IMR-90 (cell line): ENCODE measurements around the gene PDCD11. TPM values are rescaled to one million over a fixed set of nuclear protein-coding genes. Genes with fewer than 3 reads are reported as not detected.

Source experiments
- ATAC-seq: fragments of 200-7000 bp; cut with Tn5 transposase; 2 replicates; pipeline ENCODE4 v1.9.1; 2020; ENCODE audit warnings: low read depth, mild to moderate bottlenecking, moderate library complexity
- BruUV-seq: library from RNA; stranded (reverse); fragments of 400-500 nt; replicated peaks from 2 replicates; lab custom pipeline; 2021; lab: Mats Ljungman, UMichigan
- CTCF ChIA-PET: fragments of 300-600 bp; formaldehyde crosslinking; extraction: SDS; loops from one replicate; lab custom pipeline; 2021; ENCODE audit warnings: antibody characterized with exemption; lab: Yijun Ruan, JAX
- POLR2A ChIA-PET: fragments of 300-600 bp; sonication (Branson Sonifier 250); formaldehyde crosslinking; loops from one replicate; lab custom pipeline; 2022; ENCODE audit warnings: antibody characterized with exemption; ENCODE audit not compliant: unreplicated experiment; lab: Charles Lee
- DNase-seq: peaks from one replicate; pipeline ENCODE4 v3.0.0; 2013
- H2AFZ ChIP-seq: replicated peaks from 2 replicates; pipeline ENCODE3; 2013; ENCODE audit warnings: low read length, mild to moderate bottlenecking; ENCODE audit not compliant: poor library complexity
- H2AK5ac ChIP-seq: 2 replicates; pipeline ENCODE4 v1.6.1; 2013; ENCODE audit warnings: low read depth, low read length, inconsistent platforms
- H2AK9ac ChIP-seq: replicated peaks from 2 replicates; pipeline ENCODE3; 2013; ENCODE audit warnings: mild to moderate bottlenecking, low read depth, low read length, moderate library complexity; ENCODE audit not compliant: poor library complexity
- H2BK120ac ChIP-seq: 2 replicates; pipeline ENCODE4 v1.6.1; 2013; ENCODE audit warnings: low read depth, low read length, inconsistent platforms
- H2BK15ac ChIP-seq: 3 replicates; pipeline ENCODE4 v1.6.1; 2013; ENCODE audit warnings: low read depth, low read length, inconsistent platforms
- H2BK20ac ChIP-seq: 2 replicates; pipeline ENCODE4 v1.6.1; 2013; ENCODE audit warnings: low read depth, mild to moderate bottlenecking, inconsistent platforms, low read length, moderate library complexity
- H2BK5ac ChIP-seq: 2 replicates; pipeline ENCODE4 v1.6.1; 2013; ENCODE audit warnings: mild to moderate bottlenecking, low read depth, low read length, inconsistent platforms; ENCODE audit not compliant: poor library complexity, severe bottlenecking
- H3K14ac ChIP-seq: replicated peaks from 2 replicates; pipeline ENCODE4 v1.6.1; 2013; ENCODE audit warnings: low read depth, low read length, inconsistent platforms
- H3K18ac ChIP-seq: 2 replicates; pipeline ENCODE4 v1.6.1; 2013; ENCODE audit warnings: low read depth, low read length, control low read depth
- H3K23ac ChIP-seq: 2 replicates; pipeline ENCODE4 v1.6.1; 2013; ENCODE audit warnings: low read depth, low read length, inconsistent platforms
- H3K27ac ChIP-seq: 2 replicates; pipeline ENCODE4 v1.5.1; 2013; ENCODE audit warnings: mild to moderate bottlenecking, control low read depth, low read length; ENCODE audit not compliant: insufficient read depth
- H3K27me3 ChIP-seq: 2 replicates; pipeline ENCODE4 v1.6.1; 2013; ENCODE audit warnings: low read length; ENCODE audit not compliant: control insufficient read depth, insufficient read depth
- H3K36me3 ChIP-seq: 2 replicates; pipeline ENCODE4 v1.6.1; 2013; ENCODE audit warnings: low read length, mixed read lengths; ENCODE audit not compliant: control insufficient read depth, insufficient read depth
- H3K4ac ChIP-seq: 2 replicates; pipeline ENCODE4 v1.6.1; 2013; ENCODE audit warnings: low read depth, low read length, inconsistent platforms
- H3K4me1 ChIP-seq: 2 replicates; pipeline ENCODE4 v1.6.1; 2013; ENCODE audit warnings: low read length, mixed read lengths; ENCODE audit not compliant: control insufficient read depth, insufficient read depth
- H3K4me2 ChIP-seq: 2 replicates; pipeline ENCODE4 v1.6.1; 2013; ENCODE audit warnings: low read depth, mild to moderate bottlenecking, control low read depth, low read length, moderate library complexity
- H3K4me3 ChIP-seq: 2 replicates; pipeline ENCODE4 v1.5.1; 2013; ENCODE audit warnings: low read depth, mild to moderate bottlenecking, control low read depth, low read length, moderate library complexity; ENCODE audit not compliant: insufficient read depth
- H3K56ac ChIP-seq: 2 replicates; pipeline ENCODE4 v1.6.1; 2013; ENCODE audit warnings: low read length, inconsistent platforms; ENCODE audit not compliant: insufficient read depth; ENCODE audit errors: extremely low read depth
- H3K79me1 ChIP-seq, 2 experiments: 2 replicates each; pipeline ENCODE4 v1.6.1; 2013; ENCODE audit warnings: low read length in 2 of 2, inconsistent platforms in 1 of 2, low read depth in 1 of 2
- H3K9ac ChIP-seq: 2 replicates; pipeline ENCODE4 v1.6.1; 2013; ENCODE audit warnings: low read depth, low read length, control low read depth
- H3K9me1 ChIP-seq: 2 replicates; pipeline ENCODE4 v1.6.1; 2013; ENCODE audit warnings: low read length, inconsistent platforms; ENCODE audit not compliant: insufficient read depth
- H3K9me3 ChIP-seq: 2 replicates; pipeline ENCODE4 v1.6.1; 2013; ENCODE audit warnings: low read length; ENCODE audit not compliant: control insufficient read depth, insufficient read depth
- H4K20me1 ChIP-seq: 2 replicates; pipeline ENCODE4 v1.6.1; 2013; ENCODE audit warnings: low read length, inconsistent platforms; ENCODE audit not compliant: insufficient read depth
- H4K5ac ChIP-seq: 2 replicates; pipeline ENCODE4 v1.6.1; 2013; ENCODE audit warnings: mild to moderate bottlenecking, low read depth, low read length, control low read depth
- H4K8ac ChIP-seq, 2 experiments: 2 replicates each; pipeline ENCODE4 v1.6.1; 2013; ENCODE audit warnings: low read depth in 2 of 2, low read length in 2 of 2, control low read depth in 1 of 2, inconsistent platforms in 1 of 2
- H4K91ac ChIP-seq: 2 replicates; pipeline ENCODE4 v1.6.1; 2013; ENCODE audit warnings: low read depth, low read length, inconsistent platforms; ENCODE audit not compliant: insufficient read depth
- BHLHE40 ChIP-seq: fragments of 150-350 bp; IDR thresholded peaks from 2 replicates; pipeline ENCODE4 v1.6.1; 2016; ENCODE audit warnings: mild to moderate bottlenecking, low read depth, low read length
- FOS ChIP-seq: fragments of 150-350 bp; IDR thresholded peaks from 2 replicates; pipeline ENCODE4 v1.6.1; 2016; ENCODE audit warnings: low read depth, low read length
- POLR2A ChIP-seq: IDR thresholded peaks from 2 replicates; pipeline ENCODE4 v1.6.1; 2012; ENCODE audit warnings: mild to moderate bottlenecking, low read depth, low read length
- WGBS, 2 experiments: methylation state at CpG; one replicate each; pipeline versions ENCODE4 v1.1.5 to v1.1.7; 2013; ENCODE audit warnings: missing lambda C conversion rate in 2 of 2; ENCODE audit not compliant: insufficient read length in 1 of 2; ENCODE audit errors: extremely low coverage in 2 of 2; 5-methylcytosine and 5-hydroxymethylcytosine counted together
- dilution Hi-C: fragments of 300-500 bp; cut with HindIII; formaldehyde crosslinking; loops from one replicate; pipeline ENCODE4 v1.14.3; 2018; ENCODE audit warnings: low sequenced_read_pairs; ENCODE audit not compliant: unreplicated experiment
- in situ Hi-C: fragments of 300-500 bp; cut with MboI; formaldehyde crosslinking; loops from 3 replicates; pipeline ENCODE4 v1.14.3; 2019; ENCODE audit warnings: low sequenced_read_pairs, inconsistent platforms, mixed read lengths
- intact Hi-C: fragments of 100-400 bp; cut with micrococcal nuclease; formaldehyde crosslinking; loops from 2 replicates; pipeline ENCODE4 v1.10.0; 2022
- polyA plus RNA-seq, 3 experiments: library from polyadenylated mRNA; depleted of rRNA; stranded (reverse); fragments of >200 nt; gene quantifications; 2 replicates each; pipeline ENCODE4 v1.2.3, GENCODE V29; 2012; ENCODE audit warnings: low replicate concordance in 1 of 3
- total RNA-seq: library from RNA; depleted of rRNA; stranded (reverse); fragments of >200 nt; gene quantifications from 2 replicates; pipeline ENCODE4 v1.2.3, GENCODE V29; 2012
- TF ChIP-seq, protein P1 (sequence below): fragments of 150-350 bp; IDR thresholded peaks from 2 replicates; pipeline ENCODE4 v1.6.1; 2017; ENCODE audit warnings: mild to moderate bottlenecking, antibody characterized with exemption, low read length, low read depth
- TF ChIP-seq, protein P2 (sequence below): conservative IDR thresholded peaks from 2 replicates; pipeline ENCODE4 v1.5.1; 2012; ENCODE audit warnings: mild to moderate bottlenecking, low read depth, low read length, improper control_type of control experiment
- TF ChIP-seq, protein P3 (sequence below): fragments of 150-350 bp; IDR thresholded peaks from 2 replicates; pipeline ENCODE4 v1.6.1; 2016; ENCODE audit warnings: low read depth, mild to moderate bottlenecking, low read length, moderate library complexity, borderline replicate concordance

PDCD11 gene
- total and polyA plus RNA-seq, 2 of the 4 experiments (the other 2 are of a cell fraction) = 20.4 to 56.8 TPM

DNA sequence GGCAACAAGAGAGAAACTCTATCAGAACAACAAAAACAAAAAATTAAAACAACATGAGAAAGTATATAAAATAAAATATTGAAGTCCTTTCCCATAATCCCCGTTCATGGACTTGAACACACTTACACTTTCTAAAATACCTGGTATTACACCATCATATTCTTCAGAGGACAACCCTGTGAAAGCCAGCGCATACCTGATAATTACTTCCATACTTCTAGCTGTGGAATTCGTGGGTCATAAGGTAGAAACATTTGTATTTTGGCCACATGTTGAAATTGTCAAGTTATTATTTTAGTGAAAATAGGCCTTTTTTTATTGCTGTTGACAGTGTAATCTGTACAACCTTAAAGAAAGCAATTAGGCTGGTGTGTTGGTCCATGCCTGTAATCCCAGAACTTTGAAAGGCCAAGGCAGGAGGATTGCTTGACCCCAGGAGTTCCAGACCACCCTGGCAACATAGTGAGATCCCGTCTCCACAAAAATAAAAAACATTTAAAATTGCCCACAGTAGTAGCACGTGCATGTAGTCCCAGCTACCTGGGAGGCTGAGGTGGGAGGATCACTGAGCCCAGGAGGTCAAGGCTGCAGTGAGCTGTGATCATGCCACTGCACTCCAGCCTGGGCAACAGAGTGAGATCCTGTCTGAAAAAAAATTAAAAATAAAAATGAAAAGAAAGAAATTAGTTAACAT is 40.4 kb upstream of the PDCD11 start:
- H4K91ac ChIP-seq = no peak overlapping the region
- H2AK9ac ChIP-seq = no peak overlapping the region
- ATAC-seq (no peak), DNase-seq (no peak)
- no peak overlapping the region for H2BK5ac ChIP-seq
- ChIA-PET POLR2A (no interaction called here), CTCF (interaction anchor here (0.6 kb wide), 2 partner anchors 10 to 55 kb away, joined by 4 to 5 read pairs; no protein-coding TSS in a partner anchor)
- no peak overlapping the region for H3K23ac ChIP-seq
- in situ Hi-C loops = no loop called here
- no TSS peak for BruUV-seq
- H2BK120ac ChIP-seq = no peak overlapping the region
- no peaks in the 10 kb centered on the region for H3K27me3 ChIP-seq
- H2AK5ac ChIP-seq = no peak overlapping the region
- intact Hi-C loops = no loop called here
- no peak overlapping the region for H3K9ac ChIP-seq
- no peaks in the 10 kb centered on the region for H3K79me1 ChIP-seq
- no peak overlapping the region for H2BK15ac ChIP-seq
- TF ChIP-seq BHLHE40 (no peak), FOS (no peak), POLR2A (no peak)
- TF ChIP-seq, protein P1, sequence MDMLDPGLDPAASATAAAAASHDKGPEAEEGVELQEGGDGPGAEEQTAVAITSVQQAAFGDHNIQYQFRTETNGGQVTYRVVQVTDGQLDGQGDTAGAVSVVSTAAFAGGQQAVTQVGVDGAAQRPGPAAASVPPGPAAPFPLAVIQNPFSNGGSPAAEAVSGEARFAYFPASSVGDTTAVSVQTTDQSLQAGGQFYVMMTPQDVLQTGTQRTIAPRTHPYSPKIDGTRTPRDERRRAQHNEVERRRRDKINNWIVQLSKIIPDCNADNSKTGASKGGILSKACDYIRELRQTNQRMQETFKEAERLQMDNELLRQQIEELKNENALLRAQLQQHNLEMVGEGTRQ = no peak
- TF ChIP-seq, protein P2, sequence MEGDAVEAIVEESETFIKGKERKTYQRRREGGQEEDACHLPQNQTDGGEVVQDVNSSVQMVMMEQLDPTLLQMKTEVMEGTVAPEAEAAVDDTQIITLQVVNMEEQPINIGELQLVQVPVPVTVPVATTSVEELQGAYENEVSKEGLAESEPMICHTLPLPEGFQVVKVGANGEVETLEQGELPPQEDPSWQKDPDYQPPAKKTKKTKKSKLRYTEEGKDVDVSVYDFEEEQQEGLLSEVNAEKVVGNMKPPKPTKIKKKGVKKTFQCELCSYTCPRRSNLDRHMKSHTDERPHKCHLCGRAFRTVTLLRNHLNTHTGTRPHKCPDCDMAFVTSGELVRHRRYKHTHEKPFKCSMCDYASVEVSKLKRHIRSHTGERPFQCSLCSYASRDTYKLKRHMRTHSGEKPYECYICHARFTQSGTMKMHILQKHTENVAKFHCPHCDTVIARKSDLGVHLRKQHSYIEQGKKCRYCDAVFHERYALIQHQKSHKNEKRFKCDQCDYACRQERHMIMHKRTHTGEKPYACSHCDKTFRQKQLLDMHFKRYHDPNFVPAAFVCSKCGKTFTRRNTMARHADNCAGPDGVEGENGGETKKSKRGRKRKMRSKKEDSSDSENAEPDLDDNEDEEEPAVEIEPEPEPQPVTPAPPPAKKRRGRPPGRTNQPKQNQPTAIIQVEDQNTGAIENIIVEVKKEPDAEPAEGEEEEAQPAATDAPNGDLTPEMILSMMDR = no peak
- TF ChIP-seq, protein P3, sequence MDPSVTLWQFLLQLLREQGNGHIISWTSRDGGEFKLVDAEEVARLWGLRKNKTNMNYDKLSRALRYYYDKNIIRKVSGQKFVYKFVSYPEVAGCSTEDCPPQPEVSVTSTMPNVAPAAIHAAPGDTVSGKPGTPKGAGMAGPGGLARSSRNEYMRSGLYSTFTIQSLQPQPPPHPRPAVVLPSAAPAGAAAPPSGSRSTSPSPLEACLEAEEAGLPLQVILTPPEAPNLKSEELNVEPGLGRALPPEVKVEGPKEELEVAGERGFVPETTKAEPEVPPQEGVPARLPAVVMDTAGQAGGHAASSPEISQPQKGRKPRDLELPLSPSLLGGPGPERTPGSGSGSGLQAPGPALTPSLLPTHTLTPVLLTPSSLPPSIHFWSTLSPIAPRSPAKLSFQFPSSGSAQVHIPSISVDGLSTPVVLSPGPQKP = no peak
- H3K18ac ChIP-seq = no peak overlapping the region
- H4K8ac ChIP-seq = no peak overlapping the region
- H3K36me3 ChIP-seq = no peaks in the 10 kb centered on the region
- H3K14ac ChIP-seq = no peak overlapping the region
- no peak overlapping the region for H3K4me3 ChIP-seq
- H3K27ac ChIP-seq = no peak overlapping the region
- H3K4me1 ChIP-seq = no peaks in the 10 kb centered on the region
- no CpG with 5 or more reads among the region's 5 CpGs for WGBS, 2 experiments
- dilution Hi-C loops = no loop called here
- no peaks in the 10 kb centered on the region for H3K9me1 ChIP-seq
- no peaks in the 10 kb centered on the region for H3K9me3 ChIP-seq
- H2AFZ ChIP-seq = no peak overlapping the region
- no peak overlapping the region for H4K5ac ChIP-seq
- H4K20me1 ChIP-seq = no peaks in the 10 kb centered on the region
- H2BK20ac ChIP-seq = no peak overlapping the region
- no peak overlapping the region for H3K4me2 ChIP-seq
- no peak overlapping the region for H3K4ac ChIP-seq
- H3K56ac ChIP-seq = no peak overlapping the region
